Transverse colon (tissue), 4 donors: ENCODE data around the gene PTPRN2. TPM values are rescaled to one million over a fixed set of nuclear protein-coding genes. Genes with fewer than 3 reads are reported as not detected.

Experiments
- DNase-seq: peaks from one replicate; pipeline ENCODE4 v3.0.0-alpha.2; 2019
- H3K27ac ChIP-seq, 4 donors: fragments of 200-600 bp; sonication (generic); 2 replicates each; pipeline ENCODE4 v1.5.1; 2016 to 2018; ENCODE audit warnings: inconsistent platforms in 4 of 4
- H3K27me3 ChIP-seq: fragments of 200-600 bp; sonication (generic); 2 replicates; pipeline ENCODE4 v1.5.1; 2017; ENCODE audit warnings: inconsistent platforms
- H3K36me3 ChIP-seq, 4 donors: fragments of 200-600 bp; sonication (generic); 2 replicates each; pipeline ENCODE4 v1.5.1; 2017 to 2019; ENCODE audit warnings: inconsistent platforms in 4 of 4
- H3K4me1 ChIP-seq, 4 donors: fragments of 200-600 bp; sonication (generic); 2 replicates each; pipeline ENCODE4 v1.5.1; 2017 to 2020; ENCODE audit warnings: inconsistent platforms in 4 of 4
- H3K4me3 ChIP-seq, 4 donors: fragments of 200-600 bp; sonication (generic); 1 replicate in 1 of 4; 2 replicates in 3 of 4; pipeline versions ENCODE4 v1.5.1 to v1.6.1; 2017 to 2019; ENCODE audit warnings: inconsistent platforms in 4 of 4
- H3K9me3 ChIP-seq, 2 donors: fragments of 200-600 bp; sonication (generic); 2 replicates each; pipeline ENCODE4 v1.5.1; 2017 to 2019; ENCODE audit warnings: inconsistent platforms in 2 of 2
- EP300 ChIP-seq: sonication (generic); formaldehyde crosslinking; IDR thresholded peaks from one replicate; pipeline ENCODE4 v1.6.1; 2017; ENCODE audit warnings: antibody characterized with exemption, low read depth
- POLR2A ChIP-seq: fragments of 450-650 bp; IDR thresholded peaks from one replicate; pipeline ENCODE4 v1.6.1; 2016; ENCODE audit warnings: antibody characterized with exemption, mild to moderate bottlenecking, moderate library complexity
- POLR2AphosphoS5 ChIP-seq, 3 donors: sonication (generic); formaldehyde crosslinking; IDR thresholded peaks; one replicate each; pipeline ENCODE4 v1.6.1; 2016; ENCODE audit warnings: antibody characterized with exemption in 3 of 3
- WGBS, 2 donors: methylation state at CpG; one replicate each; pipeline ENCODE4 v1.1.5; 2018; ENCODE audit warnings: low coverage in 1 of 2; 5-methylcytosine and 5-hydroxymethylcytosine counted together
- in situ Hi-C, 4 donors: fragments of 200-750 bp; cut with MboI; loops; one replicate each; pipeline versions ENCODE4 v1.15.0 to v1.15.1; 2017; ENCODE audit warnings: low sequenced_read_pairs in 3 of 4, low pct_ligation_motif_present in 1 of 4, low pct_unique_long_range_greater_than_20kb in 1 of 4
- intact Hi-C: fragments of 100-400 bp; cut with DNase I; formaldehyde crosslinking; loops from one replicate; pipeline ENCODE4 v1.15.1; 2023; ENCODE audit warnings: low total_unique reads
- total RNA-seq, 4 donors: library from RNA; depleted of rRNA; stranded (reverse); fragments of >200 nt; gene quantifications; one replicate each; pipeline ENCODE4 v1.1.0, GENCODE V29; 2016
- TF ChIP-seq, protein P1 (sequence below), 5 experiments: fragments of 200-600 bp in 3 of 5; fragments of 450-650 bp in 2 of 5; sonication (generic) in 3 of 5; IDR thresholded peaks; 1 replicate in 2 of 5; 2 replicates in 3 of 5; pipeline ENCODE4 v1.5.1; 2016 to 2017; ENCODE audit warnings: antibody characterized with exemption in 5 of 5, inconsistent platforms in 3 of 5, mild to moderate bottlenecking in 2 of 5, moderate library complexity in 1 of 5

The PTPRN2 gene
- total RNA-seq, 4 donors from 2014 or later: 15.4 to 31.1 (median 21.8) TPM

DNA sequence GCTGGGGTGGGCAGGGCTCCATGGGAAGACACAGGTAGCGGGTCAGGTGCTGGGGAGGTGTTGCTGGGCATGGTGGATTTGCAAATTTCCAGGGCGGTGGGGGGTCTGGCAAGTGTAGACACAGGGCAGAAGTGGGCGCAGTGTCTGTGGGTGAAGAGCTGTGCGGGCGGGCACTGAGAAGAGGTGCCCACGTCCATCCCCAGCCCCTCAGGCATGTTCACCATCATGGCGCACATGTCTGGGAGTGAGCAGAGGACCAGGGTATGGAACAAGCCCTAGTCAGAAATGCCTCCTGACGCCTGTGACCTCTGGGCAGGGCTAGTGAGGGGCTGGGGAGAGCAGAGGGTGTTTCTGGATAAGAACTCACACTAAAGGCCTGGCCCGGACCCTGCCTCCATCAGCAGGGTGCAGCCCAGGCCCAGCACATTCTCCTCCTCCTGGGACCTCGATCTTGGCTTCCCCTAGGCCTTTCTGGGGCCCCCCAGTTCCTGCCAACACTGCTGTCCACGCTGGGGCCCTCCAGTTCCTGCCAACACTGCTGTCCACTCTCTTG is 612.9 kb downstream of the PTPRN2 start:
- Histone ChIP-seq H3K9me3 (peaks cover 10 to 14% of the 10 kb centered on the region in 2 donors), H3K27ac (no peak overlapping the region), H3K4me1 (no peaks in the 10 kb centered on the region), H3K4me3 (no peak overlapping the region), H3K27me3 (no peaks in the 10 kb centered on the region), H3K36me3 (no peaks in the 10 kb centered on the region)
- intact Hi-C loops (no loop called here), in situ Hi-C loops (no loop called here)
- 17 to 88% methylated on average over 1 to 11 of the region's 11 CpGs for WGBS, 2 donors
- no peak for DNase-seq
- TF ChIP-seq POLR2A (no peak), EP300 (no peak), POLR2AphosphoS5 (IDR thresholded peaks at IDR 0.05) (no peak)
- TF ChIP-seq, protein P1, sequence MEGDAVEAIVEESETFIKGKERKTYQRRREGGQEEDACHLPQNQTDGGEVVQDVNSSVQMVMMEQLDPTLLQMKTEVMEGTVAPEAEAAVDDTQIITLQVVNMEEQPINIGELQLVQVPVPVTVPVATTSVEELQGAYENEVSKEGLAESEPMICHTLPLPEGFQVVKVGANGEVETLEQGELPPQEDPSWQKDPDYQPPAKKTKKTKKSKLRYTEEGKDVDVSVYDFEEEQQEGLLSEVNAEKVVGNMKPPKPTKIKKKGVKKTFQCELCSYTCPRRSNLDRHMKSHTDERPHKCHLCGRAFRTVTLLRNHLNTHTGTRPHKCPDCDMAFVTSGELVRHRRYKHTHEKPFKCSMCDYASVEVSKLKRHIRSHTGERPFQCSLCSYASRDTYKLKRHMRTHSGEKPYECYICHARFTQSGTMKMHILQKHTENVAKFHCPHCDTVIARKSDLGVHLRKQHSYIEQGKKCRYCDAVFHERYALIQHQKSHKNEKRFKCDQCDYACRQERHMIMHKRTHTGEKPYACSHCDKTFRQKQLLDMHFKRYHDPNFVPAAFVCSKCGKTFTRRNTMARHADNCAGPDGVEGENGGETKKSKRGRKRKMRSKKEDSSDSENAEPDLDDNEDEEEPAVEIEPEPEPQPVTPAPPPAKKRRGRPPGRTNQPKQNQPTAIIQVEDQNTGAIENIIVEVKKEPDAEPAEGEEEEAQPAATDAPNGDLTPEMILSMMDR (IDR thresholded peaks at IDR 0.05): no peak

DNA sequence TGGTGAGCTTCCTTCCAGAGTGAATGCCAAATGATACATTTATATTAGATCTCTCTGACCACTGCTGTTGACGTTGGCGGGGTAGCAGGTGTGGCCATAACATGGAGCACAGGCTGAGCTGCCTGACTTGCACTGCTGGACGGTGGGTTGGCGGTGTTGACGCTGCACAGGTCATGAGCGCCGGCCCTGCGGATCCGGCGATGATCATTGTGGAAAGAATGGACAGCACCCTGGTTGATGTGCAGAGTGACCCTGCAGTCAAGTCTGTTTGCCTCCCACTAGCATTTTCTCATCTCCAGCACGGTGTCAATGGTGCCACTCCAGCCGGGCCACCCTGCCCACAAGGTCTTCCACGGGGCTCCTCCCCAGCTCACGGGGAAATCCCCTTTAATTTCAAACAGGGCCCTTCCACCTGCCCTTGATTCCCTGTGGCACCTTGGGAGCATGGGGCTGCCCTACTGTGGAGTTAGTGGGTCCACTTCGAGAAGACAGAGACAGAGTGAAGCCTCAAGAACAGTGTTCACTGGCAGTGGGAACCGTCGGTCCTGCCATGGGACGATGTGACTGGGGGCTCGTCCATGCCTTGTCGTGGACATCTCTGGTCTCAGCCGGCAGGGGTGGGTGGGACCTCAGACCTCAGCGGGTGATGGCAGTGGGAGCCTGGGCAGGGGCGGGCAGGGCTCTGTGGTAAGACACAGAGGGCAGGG is 613.5 kb downstream of the PTPRN2 start:
- DNase-seq: no peak
- H3K36me3 ChIP-seq: no peaks in the 10 kb centered on the region
- intact Hi-C loops: no loop called here
- WGBS, 2 donors: 96% methylated on average over 23 of the region's 23 CpGs; no CpG with 5 or more reads in 1 of the 2 donors
- H3K9me3 ChIP-seq: peaks cover 10 to 14% of the 10 kb centered on the region in 2 donors
- H3K27ac ChIP-seq: no peak overlapping the region
- no peaks in the 10 kb centered on the region for H3K4me1 ChIP-seq
- TF ChIP-seq POLR2AphosphoS5 (IDR thresholded peaks at IDR 0.05) (no peak), EP300 (no peak), POLR2A (no peak)
- TF ChIP-seq, protein P1 (IDR thresholded peaks at IDR 0.05): no peak
- in situ Hi-C loops: no loop called here
- H3K27me3 ChIP-seq: no peaks in the 10 kb centered on the region
- H3K4me3 ChIP-seq: no peak overlapping the region

DNA sequence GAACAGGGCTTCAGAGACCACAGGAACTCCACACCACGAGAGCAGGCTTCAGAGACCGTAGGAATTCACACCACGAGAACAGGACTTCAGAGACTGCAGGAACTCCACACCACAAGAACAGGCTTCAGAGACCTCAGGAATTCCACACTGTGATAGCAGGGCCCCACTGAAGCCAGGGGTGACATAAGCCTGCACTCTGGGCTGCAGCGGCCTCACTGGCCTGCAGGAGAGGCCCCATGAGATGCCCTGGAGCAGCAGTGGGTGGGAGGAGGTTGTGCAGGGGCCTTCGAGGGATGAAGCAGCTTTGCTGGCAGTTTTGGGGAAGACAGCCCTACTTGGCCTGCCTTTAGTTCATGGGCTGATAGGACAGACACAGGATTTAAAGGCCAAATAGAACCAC is 614.7 kb downstream of the PTPRN2 start:
- Histone ChIP-seq H3K4me3 (no peak overlapping the region), H3K36me3 (no peaks in the 10 kb centered on the region), H3K9me3 (peaks cover 10 to 14% of the 10 kb centered on the region in 2 donors), H3K27ac (no peak overlapping the region), H3K4me1 (no peaks in the 10 kb centered on the region), H3K27me3 (no peaks in the 10 kb centered on the region)
- intact Hi-C loops: no loop called here
- in situ Hi-C loops: no loop called here
- TF ChIP-seq POLR2AphosphoS5 (IDR thresholded peaks at IDR 0.05) (no peak), EP300 (no peak)
- WGBS, 2 donors: 91% methylated on average over 5 of the region's 5 CpGs; no CpG with 5 or more reads in 1 of the 2 donors
- DNase-seq: no peak

DNA sequence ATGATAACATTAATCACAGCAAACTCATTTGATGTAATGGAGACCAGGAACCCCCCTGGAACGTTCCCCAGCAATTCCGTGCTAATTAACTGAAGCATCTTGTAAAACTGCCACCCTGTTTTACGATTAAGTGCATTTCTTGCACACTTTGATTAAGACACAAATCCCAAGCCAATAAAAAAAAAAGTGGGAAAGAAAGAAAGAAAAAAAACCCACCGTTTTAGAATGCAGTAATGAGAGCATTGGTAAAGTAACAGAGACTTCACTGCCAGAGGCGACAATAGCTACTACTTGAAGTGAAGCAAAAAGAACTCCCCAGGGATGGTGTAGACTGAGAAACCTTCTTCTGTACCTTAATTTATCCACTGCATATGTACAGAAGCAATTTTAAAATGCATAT is 616.1 kb downstream of the PTPRN2 start:
- TF ChIP-seq POLR2A (no peak), EP300 (no peak), POLR2AphosphoS5 (IDR thresholded peaks at IDR 0.05) (no peak)
- TF ChIP-seq, protein P1 (IDR thresholded peaks at IDR 0.05): no peak
- Histone ChIP-seq H3K9me3 (peaks cover 10 to 14% of the 10 kb centered on the region in 2 donors), H3K4me3 (no peak overlapping the region), H3K36me3 (no peaks in the 10 kb centered on the region), H3K27me3 (no peaks in the 10 kb centered on the region), H3K27ac (no peak overlapping the region), H3K4me1 (no peaks in the 10 kb centered on the region)
- in situ Hi-C loops: no loop called here
- no peak for DNase-seq
- intact Hi-C loops: no loop called here
- 62 to 71% methylated on average over 5 of the region's 5 CpGs for WGBS, 2 donors
